HepG2 (cell line): Measurements from ENCODE around the gene HOXB6. TPM values are rescaled to one million over a fixed set of nuclear protein-coding genes. Genes with fewer than 3 reads are reported as not detected.

Experiments used
- CBX5 ChIP-seq: sonication (generic); formaldehyde crosslinking; IDR thresholded peaks from 2 replicates; pipeline ENCODE4 v1.4.0; 2020; ENCODE audit warnings: missing genetic modification reagents, borderline replicate concordance
- DRAP1 ChIP-seq: IDR thresholded peaks from 2 replicates; pipeline ENCODE4 v1.6.1; 2016; ENCODE audit warnings: missing genetic modification reagents, missing compliant biosample characterization
- ISL2 ChIP-seq: sonication (generic); formaldehyde crosslinking; IDR thresholded peaks from 2 replicates; pipeline ENCODE4 v1.5.0; 2020; ENCODE audit warnings: missing genetic modification reagents
- MED8 ChIP-seq: sonication (generic); formaldehyde crosslinking; IDR thresholded peaks from 2 replicates; pipeline ENCODE4 v1.8.1; 2023; ENCODE audit warnings: mild to moderate bottlenecking, missing genetic modification reagents; ENCODE audit not compliant: insufficient replicate concordance
- NFKB2 ChIP-seq: sonication (generic); formaldehyde crosslinking; IDR thresholded peaks from 2 replicates; pipeline ENCODE4 v1.4.0; 2020; ENCODE audit warnings: missing genetic modification reagents, borderline replicate concordance
- RAD21 ChIP-seq: fragments of 450-650 bp; formaldehyde crosslinking; IDR thresholded peaks from 2 replicates; pipeline ENCODE4 v1.5.0; 2020; ENCODE audit warnings: mild to moderate bottlenecking
- RCOR2 ChIP-seq: IDR thresholded peaks from 2 replicates; pipeline ENCODE4 v1.6.1; 2016; ENCODE audit warnings: missing biosample characterization, missing genetic modification reagents
- RELA ChIP-seq: sonication (generic); formaldehyde crosslinking; IDR thresholded peaks from 2 replicates; pipeline ENCODE4 v1.4.0; 2020; ENCODE audit warnings: missing genetic modification reagents
- SMC3 ChIP-seq: IDR thresholded peaks from 2 replicates; pipeline ENCODE4 v1.6.1; 2011; ENCODE audit warnings: low read length, improper control_type of control experiment
- STAG1 ChIP-seq: sonication (generic); formaldehyde crosslinking; IDR thresholded peaks from 2 replicates; pipeline ENCODE4 v1.4.0; 2020; ENCODE audit warnings: missing genetic modification reagents
- TBX2 ChIP-seq: sonication (generic); formaldehyde crosslinking; IDR thresholded peaks from 2 replicates; pipeline ENCODE4 v1.5.0; 2020; ENCODE audit warnings: missing genetic modification reagents, mild to moderate bottlenecking, borderline replicate concordance
- ZBTB25 ChIP-seq: IDR thresholded peaks from 2 replicates; pipeline ENCODE4 v1.6.1; 2018; ENCODE audit warnings: missing genetic modification reagents
- ZFP41 ChIP-seq: sonication (generic); formaldehyde crosslinking; IDR thresholded peaks from 2 replicates; pipeline ENCODE4 v1.4.0; 2020; ENCODE audit warnings: mild to moderate bottlenecking, missing genetic modification reagents, borderline replicate concordance
- ZNF180 ChIP-seq: sonication (generic); formaldehyde crosslinking; IDR thresholded peaks from 2 replicates; pipeline ENCODE4 v1.4.0; 2020; ENCODE audit warnings: low read depth, missing genetic modification reagents, borderline replicate concordance
- ZNF44 ChIP-seq: sonication (generic); formaldehyde crosslinking; IDR thresholded peaks from 2 replicates; pipeline ENCODE4 v1.5.1; 2020; ENCODE audit warnings: mild to moderate bottlenecking, missing genetic modification reagents
- ZNF687 ChIP-seq: sonication (generic); formaldehyde crosslinking; IDR thresholded peaks from 2 replicates; pipeline ENCODE4 v1.5.1; 2020; ENCODE audit warnings: mild to moderate bottlenecking, missing genetic modification reagents, moderate library complexity
- ZNF790 ChIP-seq: sonication (generic); formaldehyde crosslinking; IDR thresholded peaks from 2 replicates; pipeline ENCODE4 v1.8.0; 2022; ENCODE audit warnings: missing genetic modification reagents, mild to moderate bottlenecking, borderline replicate concordance
- polyA plus RNA-seq, 8 experiments: library from polyadenylated mRNA; depleted of rRNA in 3 of 8; stranded (reverse) in 7 of 8; unstranded in 1 of 8; fragments of >200 nt; fragmentation: Illumina TruSeq in 4 of 8; extraction: Trizol in 4 of 8; gene quantifications; 2 replicates each; pipeline versions ENCODE4 v1.2.1 to v1.2.3, GENCODE V29; 2011 to 2016; ENCODE audit warnings: low read depth in 4 of 8, missing spikeins in 1 of 8, mixed read lengths in 1 of 8; ENCODE audit not compliant: insufficient read depth in 1 of 8
- total RNA-seq, 5 experiments: library from RNA; depleted of rRNA; stranded (reverse); fragments of >200 nt; fragmentation: Illumina TruSeq; extraction: Trizol; gene quantifications; 2 replicates each; pipeline ENCODE4 v1.2.3, GENCODE V29; 2016; ENCODE audit warnings: low read depth in 1 of 5

The HOXB6 gene
- total and polyA plus RNA-seq, 2 of the 13 experiments (the other 11 are each of a cell fraction or from before 2014, with no cell fraction given): not detected

GRCh38 chr17:48618256-48618896 lies 13.6 kb upstream of the HOXB6 start (continued):
- TF ChIP-seq ZNF687 (CRISPR knock-in tag): no peak
- TF ChIP-seq CBX5 (CRISPR knock-in tag): no peak
- TF ChIP-seq ZFP41 (CRISPR knock-in tag): no peak
- peak; percentile 51; the same call in 1 of the 2 replicates for TF ChIP-seq DRAP1 (CRISPR knock-in tag)
- TF ChIP-seq SMC3: peak; percentile 59; the same call in 1 of the 2 replicates
- TF ChIP-seq ZBTB25 (CRISPR knock-in tag): peak; percentile 54; the same call in 1 of the 2 replicates
- no peak for TF ChIP-seq RCOR2
- TF ChIP-seq ZNF180 (CRISPR knock-in tag): no peak
- TF ChIP-seq RAD21 (CRISPR knock-in tag): peak; percentile 97
- TF ChIP-seq ZNF44 (CRISPR knock-in tag): no peak
- TF ChIP-seq NFKB2 (CRISPR knock-in tag): peak; percentile 40; the same call in 1 of the 2 replicates
- peak; percentile 94 for TF ChIP-seq STAG1 (CRISPR knock-in tag)
- TF ChIP-seq RELA: peak; percentile 67; the same call in 1 of the 2 replicates
- no peak for TF ChIP-seq TBX2 (CRISPR knock-in tag)
- no peak for TF ChIP-seq MED8 (CRISPR knock-in tag)
- TF ChIP-seq ZNF790: no peak
- 0 out of 2 replicates have a peak, but pooled peaks have one; percentile 34 for TF ChIP-seq ISL2 (CRISPR knock-in tag)
